ENCODE measurements around the gene TLR10.

- no peak for TF ChIP-seq CTCF (conservative IDR thresholded peaks at IDR 0.05; ENCODE audit: low read depth, low read length)
- no peak for TF ChIP-seq EZH2 (IDR thresholded peaks at IDR 0.05; ENCODE audit: low read length, unreplicated experiment)
- TF ChIP-seq EZH2phosphoT487 (IDR thresholded peaks at IDR 0.05; ENCODE audit: borderline replicate concordance, low read length), result no peak
Observed at GRCh38 chr4:38785041-38785790, 2.4 kb upstream of the TLR10 start.

All from PC-3 (cell line).